HepG2 (cell line): Measurements from ENCODE around the gene ATN1. TPM values are rescaled to one million over a fixed set of nuclear protein-coding genes. Genes with fewer than 3 reads are reported as not detected.

Experiments used
- ATAC-seq: fragments of 200-7000 bp; cut with Tn5 transposase; 3 replicates; pipeline ENCODE4 v1.9.1; 2020; ENCODE audit warnings: mild to moderate bottlenecking, moderate library complexity
- BruUV-seq: library from RNA; stranded (reverse); fragments of 400-500 nt; replicated peaks from 2 replicates; lab custom pipeline; 2021; lab: Mats Ljungman, UMichigan
- CTCF ChIA-PET: fragments of 300-600 bp; formaldehyde crosslinking; extraction: SDS; loops from one replicate; lab custom pipeline; 2021; ENCODE audit warnings: low total read pairs, inconsistent platforms, low intra/inter-chr PET ratio; lab: Yijun Ruan, JAX
- POLR2A ChIA-PET: fragments of 350-600 bp; sonication (Branson Sonifier 250); formaldehyde crosslinking; loops from one replicate; lab custom pipeline; 2020; ENCODE audit warnings: antibody characterized with exemption, inconsistent platforms; lab: Yijun Ruan, JAX
- DNase-seq: peaks from one replicate; pipeline ENCODE4 v3.0.0-alpha.2; 2015; ENCODE audit warnings: low spot score
- FAIRE-seq: peaks from 3 replicates; lab custom pipeline; 2011; peaks lifted over from hg19 to GRCh38; lab: Jason Lieb, UNC
- H2AFZ ChIP-seq: one replicate; pipeline ENCODE4 v1.6.1; 2011; ENCODE audit warnings: low read length, inconsistent platforms
- H3K27ac ChIP-seq: fragments of 300-600 bp; 3 replicates; pipeline ENCODE4 v1.8.0; 2011; ENCODE audit warnings: mixed run types, mild to moderate bottlenecking, mixed read lengths, low read length, inconsistent platforms; ENCODE audit not compliant: insufficient read depth; ENCODE audit errors: extremely low read length
- H3K27me3 ChIP-seq, 2 experiments: fragments of 200-600 bp in 1 of 2; 2 replicates in 1 of 2; 3 replicates in 1 of 2; pipeline versions ENCODE4 v1.6.0 to v1.8.0; 2011; ENCODE audit warnings: low read length in 2 of 2, mild to moderate bottlenecking in 2 of 2, moderate library complexity in 2 of 2, inconsistent platforms in 1 of 2; ENCODE audit not compliant: insufficient read depth in 2 of 2, control insufficient read depth in 1 of 2
- H3K36me3 ChIP-seq, 2 experiments: fragments of 200-600 bp in 1 of 2; replicated peaks in 1 of 2; 2 replicates in 1 of 2; 3 replicates in 1 of 2; pipeline versions ENCODE4 v1.5.1 to v1.8.0; 2011; ENCODE audit warnings: low read length in 2 of 2, inconsistent platforms in 1 of 2; ENCODE audit not compliant: insufficient read depth in 2 of 2, control insufficient read depth in 1 of 2
- H3K4me1 ChIP-seq: 2 replicates; pipeline ENCODE4 v1.5.1; 2012; ENCODE audit warnings: low read length, inconsistent platforms; ENCODE audit not compliant: insufficient read depth
- H3K4me2 ChIP-seq: 2 replicates; pipeline ENCODE4 v1.6.0; 2011; ENCODE audit warnings: low read depth, low read length, inconsistent platforms
- H3K4me3 ChIP-seq, 3 experiments: fragments of 200-600 bp in 1 of 3; sonication (generic), shearing (Covaris generic) in 1 of 3; replicated peaks in 1 of 3; 2 replicates each; pipeline ENCODE4 v1.5.1; 2011 to 2016; ENCODE audit warnings: low read length in 3 of 3, inconsistent platforms in 2 of 3, low read depth in 2 of 3, mild to moderate bottlenecking in 2 of 3, control low read depth in 1 of 3, mixed read lengths in 1 of 3; ENCODE audit not compliant: insufficient read depth in 1 of 3
- H3K79me2 ChIP-seq: one replicate; pipeline ENCODE4 v1.6.1; 2011; ENCODE audit warnings: low read length, inconsistent platforms; ENCODE audit not compliant: insufficient read depth
- H3K9ac ChIP-seq: 2 replicates; pipeline ENCODE4 v1.6.0; 2011; ENCODE audit warnings: mild to moderate bottlenecking, low read depth, low read length, inconsistent platforms; ENCODE audit not compliant: insufficient read depth
- H3K9me3 ChIP-seq: 2 replicates; pipeline ENCODE4 v1.5.1; 2012; ENCODE audit warnings: mild to moderate bottlenecking, low read length
- H4K20me1 ChIP-seq: 2 replicates; pipeline ENCODE4 v1.6.0; 2011; ENCODE audit warnings: inconsistent platforms, mild to moderate bottlenecking, low read length, moderate library complexity; ENCODE audit not compliant: insufficient read depth
- FOXP1 ChIP-seq, 2 experiments: fragments of 450-650 bp in 1 of 2; IDR thresholded peaks; 2 replicates each; pipeline ENCODE4 v1.6.1; 2017 to 2018; ENCODE audit warnings: antibody characterized with exemption in 1 of 2
- MIER3 ChIP-seq: IDR thresholded peaks from 2 replicates; pipeline ENCODE4 v1.6.1; 2016; ENCODE audit warnings: missing compliant biosample characterization, borderline replicate concordance
- SIN3B ChIP-seq: fragments of 150-350 bp; IDR thresholded peaks from 2 replicates; pipeline ENCODE4 v1.6.1; 2014; ENCODE audit warnings: low read length
- ZNF121 ChIP-seq: sonication (generic); formaldehyde crosslinking; IDR thresholded peaks from 2 replicates; pipeline ENCODE4 v1.5.0; 2020; ENCODE audit warnings: mild to moderate bottlenecking, missing genetic modification reagents
- ZNF674 ChIP-seq: sonication (generic); formaldehyde crosslinking; IDR thresholded peaks from 2 replicates; pipeline ENCODE4 v1.5.0; 2020; ENCODE audit warnings: low read depth, mild to moderate bottlenecking, missing genetic modification reagents
- ZSCAN31 ChIP-seq: sonication (generic); formaldehyde crosslinking; IDR thresholded peaks from 2 replicates; pipeline ENCODE4 v1.5.0; 2020; ENCODE audit warnings: low read depth, mild to moderate bottlenecking, missing genetic modification reagents
- WGBS: methylation state at CpG from one replicate; pipeline ENCODE4 v1.1.6; 2017; ENCODE audit warnings: low lambda C conversion rate; 5-methylcytosine and 5-hydroxymethylcytosine counted together
- in situ Hi-C: cut with HindIII; loops from 2 replicates; pipeline ENCODE4 v1.10.0; 2017; ENCODE audit warnings: low pct_unique_long_range_greater_than_20kb; ENCODE audit not compliant: extremely low pct_ligation_motif_present
- intact Hi-C: fragments of 100-400 bp; cut with micrococcal nuclease; formaldehyde crosslinking; loops from one replicate; pipeline ENCODE4 v1.10.0; 2022; ENCODE audit not compliant: unreplicated experiment
- polyA plus RNA-seq, 8 experiments: library from polyadenylated mRNA; depleted of rRNA in 3 of 8; stranded (reverse) in 7 of 8; unstranded in 1 of 8; fragments of >200 nt; fragmentation: Illumina TruSeq in 4 of 8; extraction: Trizol in 4 of 8; gene quantifications; 2 replicates each; pipeline versions ENCODE4 v1.2.1 to v1.2.3, GENCODE V29; 2011 to 2016; ENCODE audit warnings: low read depth in 4 of 8, missing spikeins in 1 of 8, mixed read lengths in 1 of 8; ENCODE audit not compliant: insufficient read depth in 1 of 8
- total RNA-seq, 5 experiments: library from RNA; depleted of rRNA; stranded (reverse); fragments of >200 nt; fragmentation: Illumina TruSeq; extraction: Trizol; gene quantifications; 2 replicates each; pipeline ENCODE4 v1.2.3, GENCODE V29; 2016; ENCODE audit warnings: low read depth in 1 of 5
- TF ChIP-seq, protein P1 (sequence below): sonication (generic); formaldehyde crosslinking; IDR thresholded peaks from 2 replicates; pipeline ENCODE4 v1.4.0; 2020; ENCODE audit warnings: missing genetic modification reagents, borderline replicate concordance

Gene ATN1
- total and polyA plus RNA-seq, 2 of the 13 experiments (the other 11 are each of a cell fraction or from before 2014, with no cell fraction given) = 2.1 to 8.6 TPM

- no peak for FAIRE-seq
- Histone ChIP-seq H3K27ac (no peak overlapping the region), H3K9ac (no peak overlapping the region), H3K4me2 (no peak overlapping the region), H3K9me3 (no peaks in the 10 kb centered on the region), H3K36me3 (no peaks in the 10 kb centered on the region), H3K79me2 (peaks cover 2% of the 10 kb centered on the region), H4K20me1 (no peaks in the 10 kb centered on the region), H3K4me3 (no peak overlapping the region), H2AFZ (no peak overlapping the region), H3K4me1 (peaks cover 40% of the 10 kb centered on the region), H3K27me3 (no peaks in the 10 kb centered on the region)
- ChIA-PET CTCF (no interaction called here), POLR2A (interaction anchor here (1.3 kb wide), 1 partner anchor 199 kb away, joined by 3 read pairs; no protein-coding TSS in a partner anchor)
- TF ChIP-seq SIN3B (no peak), MIER3 (no peak), ZNF674 (CRISPR knock-in tag) (no peak), FOXP1 (IDR thresholded peaks at IDR 0.05) (no peak), FOXP1 (CRISPR knock-in tag; IDR thresholded peaks at IDR 0.05) (no peak)
- no peak for DNase-seq
- in situ Hi-C loops = no loop called here
- 74% methylated on average over 4 of the region's 4 CpGs for WGBS
- intact Hi-C loops = no loop called here
- no TSS peak for BruUV-seq
- ATAC-seq = no peak
These were observed 18.2 kb upstream of the ATN1 start for GRCh38 chr12:6909421-6910145.

DNA sequence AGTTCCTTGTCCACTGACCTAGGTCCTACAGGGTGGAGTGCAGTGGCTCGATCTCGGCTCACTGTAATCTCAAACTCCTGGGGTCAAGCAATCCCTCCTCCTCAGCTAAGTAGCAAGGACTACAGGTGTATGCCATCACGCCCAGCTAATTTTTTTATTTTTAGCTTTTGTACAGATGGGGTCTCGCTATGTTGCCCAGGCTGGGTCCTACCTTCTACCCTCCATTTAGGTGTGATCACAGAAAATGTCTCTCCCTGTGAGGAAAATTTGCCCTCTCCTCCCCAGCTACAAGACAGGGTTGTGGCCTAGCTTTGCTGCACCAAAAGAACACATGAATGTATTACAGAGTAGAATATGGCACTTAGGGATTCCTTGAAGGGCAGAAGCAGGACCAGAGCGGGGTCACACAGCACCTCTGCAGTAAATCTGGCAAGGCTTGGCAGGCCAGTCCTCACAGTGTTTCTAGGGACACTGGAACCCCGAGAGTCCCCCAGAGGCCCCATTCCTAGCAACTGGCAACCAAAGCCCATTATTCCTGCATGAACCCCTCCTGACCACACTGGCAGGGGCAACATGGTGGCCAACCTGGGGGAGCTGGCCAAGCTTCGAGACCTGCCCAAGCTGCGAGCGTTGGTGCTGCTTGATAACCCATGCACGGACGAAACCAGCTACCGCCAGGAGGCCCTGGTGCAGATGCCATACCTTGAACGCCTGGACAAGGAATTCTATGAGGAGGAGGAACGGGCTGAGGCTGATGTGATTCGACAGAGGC lies 15.4 kb upstream of the ATN1 start:
- TF ChIP-seq, protein P1, sequence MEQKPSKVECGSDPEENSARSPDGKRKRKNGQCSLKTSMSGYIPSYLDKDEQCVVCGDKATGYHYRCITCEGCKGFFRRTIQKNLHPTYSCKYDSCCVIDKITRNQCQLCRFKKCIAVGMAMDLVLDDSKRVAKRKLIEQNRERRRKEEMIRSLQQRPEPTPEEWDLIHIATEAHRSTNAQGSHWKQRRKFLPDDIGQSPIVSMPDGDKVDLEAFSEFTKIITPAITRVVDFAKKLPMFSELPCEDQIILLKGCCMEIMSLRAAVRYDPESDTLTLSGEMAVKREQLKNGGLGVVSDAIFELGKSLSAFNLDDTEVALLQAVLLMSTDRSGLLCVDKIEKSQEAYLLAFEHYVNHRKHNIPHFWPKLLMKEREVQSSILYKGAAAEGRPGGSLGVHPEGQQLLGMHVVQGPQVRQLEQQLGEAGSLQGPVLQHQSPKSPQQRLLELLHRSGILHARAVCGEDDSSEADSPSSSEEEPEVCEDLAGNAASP = no peak
- TF ChIP-seq ZNF121 (CRISPR knock-in tag) (0 out of 2 replicates have a peak, but pooled peaks have one; percentile 12), ZSCAN31 (CRISPR knock-in tag) (no peak)
- TF ChIP-seq, all 625 proteins: peak for 1
- H3K9me3 ChIP-seq = no peaks in the 10 kb centered on the region
- no peaks in the 10 kb centered on the region for H3K27me3 ChIP-seq
- H4K20me1 ChIP-seq = no peaks in the 10 kb centered on the region
- WGBS = 90% methylated on average over 14 of the region's 15 CpGs
- H3K4me2 ChIP-seq = peak overlapping the region; percentile 96; the same call in 1 of the 2 replicates
- intact Hi-C loops = no loop called here
- ChIA-PET CTCF (no interaction called here), POLR2A (interaction anchor here (1.5 to 3.1 kb wide), 3 partner anchors 34 to 60 kb away, joined by 5 to 13 read pairs (median 9); partner anchors contain the start of genes SPSB2 and USP5)
- H2AFZ ChIP-seq = no peak overlapping the region
- peaks cover 17% of the 10 kb centered on the region for H3K79me2 ChIP-seq
- no peak overlapping the region for H3K27ac ChIP-seq
- H3K9ac ChIP-seq = no peak overlapping the region
- 0 out of 6 replicates have a peak overlapping the region, but pooled peaks of 1 of the 3 experiments have one; percentile 77 for H3K4me3 ChIP-seq
- BruUV-seq = no TSS peak
- in situ Hi-C loops = no loop called here
- H3K4me1 ChIP-seq = peaks cover 48% of the 10 kb centered on the region
- ATAC-seq = no peak
- FAIRE-seq = no peak
- no peak for DNase-seq
- peaks cover 2 to 11% of the 10 kb centered on the region in 2 experiments; a peak in 3 of 5 replicates for H3K36me3 ChIP-seq
